ENCODE results near the gene ATP8B1. TPM values are rescaled to one million over a fixed set of nuclear protein-coding genes. Genes with fewer than 3 reads are reported as not detected.

ATP8B1 gene
- polyA plus RNA-seq, 12 donors: 3.3 to 16.5 (median 4.9) TPM; not detected in 1

GRCh38 chr18:57630002-57630753 is 172.9 kb downstream of the ATP8B1 start:
- peak; percentile 97 for DNase-seq

DNA sequence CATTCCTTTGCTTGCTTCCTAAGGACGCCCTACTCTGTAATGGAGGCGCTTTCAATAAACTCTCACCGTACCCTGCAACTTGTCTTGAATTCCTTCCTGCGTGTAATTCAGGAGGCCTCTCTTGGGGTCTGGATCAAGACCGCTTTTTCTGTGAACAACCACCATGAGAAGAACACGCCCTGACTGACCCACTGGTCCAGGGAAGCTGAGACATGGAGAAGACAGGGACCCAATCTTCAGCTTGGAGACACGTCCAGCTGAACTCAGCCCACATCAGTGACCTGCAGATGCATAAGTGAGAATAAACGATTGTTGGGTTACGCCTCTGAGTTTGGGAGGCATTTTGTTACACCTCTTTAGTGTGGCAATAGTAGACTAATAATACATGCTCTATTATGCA is 173.7 kb downstream of the ATP8B1 start:
- DNase-seq: no peak

GRCh38 chr18:57627488-57627887 is 175.6 kb downstream of the ATP8B1 start:
- no peak for DNase-seq

- no peak for DNase-seq
These were observed 178.1 kb downstream of the ATP8B1 start for GRCh38 chr18:57624988-57625387.

DNA sequence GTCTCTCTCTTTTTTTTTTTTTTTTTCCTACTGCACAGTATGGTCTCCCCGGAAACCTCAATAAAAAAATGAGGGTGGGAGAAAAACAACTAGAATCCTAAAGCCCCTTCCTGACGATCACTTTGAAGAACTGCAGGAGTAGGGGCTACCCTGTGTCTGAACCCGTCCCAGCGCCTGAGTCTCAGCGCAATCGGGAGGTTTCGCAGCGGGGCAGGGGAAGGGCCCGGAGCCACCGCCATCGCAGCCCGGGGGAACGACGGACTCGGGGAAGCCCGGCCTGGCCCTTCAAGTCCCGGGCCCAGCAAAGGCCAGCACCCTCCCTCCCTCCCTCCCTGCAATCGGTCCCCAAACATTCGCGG is 181.9 kb downstream of the ATP8B1 start:
- DNase-seq: no peak

- DNase-seq: no peak
These were observed 183.2 kb downstream of the ATP8B1 start for GRCh38 chr18:57619876-57620275.

DNA sequence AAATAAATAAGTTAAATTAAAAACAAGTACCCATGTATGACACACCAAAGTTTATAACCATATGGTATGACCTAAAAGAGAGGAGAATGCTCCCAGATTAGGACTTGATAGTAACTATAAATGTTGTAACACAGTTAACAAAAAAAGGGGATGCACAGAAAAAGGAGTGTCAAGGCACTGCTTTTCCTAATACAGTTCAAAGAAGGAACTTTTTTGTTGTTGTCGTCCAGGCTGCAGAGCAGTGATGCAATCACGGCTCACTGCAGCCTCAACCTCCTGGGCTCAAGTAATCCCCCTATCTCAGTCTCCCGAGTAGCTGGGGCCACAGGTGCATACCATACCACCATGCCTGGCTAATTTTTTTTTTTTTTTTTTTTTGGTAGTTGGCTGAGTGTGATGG is 184.2 kb downstream of the ATP8B1 start:
- no peak for DNase-seq

GRCh38 chr18:57603871-57604270 is 199.2 kb downstream of the ATP8B1 start:
- no peak for DNase-seq

Other genes with a start within 250 kb of the ATP8B1 start
- 10 to 100 TPM in 11 of 12 donors, not detected in 1; 15.7 to 37.5 (median 20.3) TPM for gene FECH, start 216.6 kb downstream of the ATP8B1 start, polyA plus RNA-seq (ENCODE audit: insufficient read length in 12 of 12)
- 100 to 1,000 TPM in 1 of 12 donors, 10 to 100 TPM in 10, not detected in 1; 76.5 to 126 (median 88.9) TPM for gene NARS1, start 181.5 kb downstream of the ATP8B1 start, polyA plus RNA-seq (ENCODE audit: insufficient read length in 12 of 12)
- 10 to 100 TPM in 11 of 12 donors, not detected in 1; 32.9 to 61.7 (median 43.5) TPM for gene NEDD4L, start 240.9 kb upstream of the ATP8B1 start, polyA plus RNA-seq (ENCODE audit: insufficient read length in 12 of 12)